ENCODE data around the gene FBXO36.

FBXO36 gene

GRCh38 chr2:229922449-229923386 lies at the start of gene FBXO36:
Gene FBXO36 (plus strand): TSS chr2:229922503. CDS start chr2:229922514, 11 bp downstream.
- TF ChIP-seq CTCF (IDR thresholded peaks at IDR 0.05; ENCODE audit: low read depth, low read length, missing control alignments) = no peak
- in situ Hi-C loops (cut with HindIII; ENCODE audit: low sequenced_read_pairs) = no loop called here
- DNase-seq (ENCODE audit: low read depth) = no peak
- H3K4me3 ChIP-seq (ENCODE audit: low read depth, low read length) = peak within 1 kb of the TSS; percentile 94

- TF ChIP-seq CTCF (IDR thresholded peaks at IDR 0.05; ENCODE audit: low read depth, low read length, missing control alignments) = no peak
- in situ Hi-C loops (cut with HindIII; ENCODE audit: low sequenced_read_pairs) = no loop called here
- DNase-seq (ENCODE audit: low read depth) = no peak
- no peak overlapping the region for H3K4me3 ChIP-seq (ENCODE audit: low read depth, low read length)
Measured at GRCh38 chr2:229873123-229873581, 49.2 kb upstream of the FBXO36 start.

GRCh38 chr2:229874647-229875046 lies 47.7 kb upstream of the FBXO36 start:
- in situ Hi-C loops (cut with HindIII; ENCODE audit: low sequenced_read_pairs) = no loop called here
- H3K4me3 ChIP-seq (ENCODE audit: low read depth, low read length) = no peak overlapping the region
- TF ChIP-seq CTCF (IDR thresholded peaks at IDR 0.05; ENCODE audit: low read depth, low read length, missing control alignments) = no peak
- no peak for DNase-seq (ENCODE audit: low read depth)

- DNase-seq (ENCODE audit: low read depth) = no peak
- in situ Hi-C loops (cut with HindIII; ENCODE audit: low sequenced_read_pairs) = no loop called here
- no peak overlapping the region for H3K4me3 ChIP-seq (ENCODE audit: low read depth, low read length)
- TF ChIP-seq CTCF (IDR thresholded peaks at IDR 0.05; ENCODE audit: low read depth, low read length, missing control alignments) = no peak
Measured at GRCh38 chr2:229875549-229875948, 46.8 kb upstream of the FBXO36 start.

GRCh38 chr2:229879191-229879950 lies 42.9 kb upstream of the FBXO36 start:
- no peak for DNase-seq (ENCODE audit: low read depth)
- in situ Hi-C loops (cut with HindIII; ENCODE audit: low sequenced_read_pairs) = no loop called here
- no peak for TF ChIP-seq CTCF (IDR thresholded peaks at IDR 0.05; ENCODE audit: low read depth, low read length, missing control alignments)
- no peak overlapping the region for H3K4me3 ChIP-seq (ENCODE audit: low read depth, low read length)

GRCh38 chr2:229880892-229881586 lies 41.3 kb upstream of the FBXO36 start:
- DNase-seq (ENCODE audit: low read depth) = no peak
- TF ChIP-seq CTCF (IDR thresholded peaks at IDR 0.05; ENCODE audit: low read depth, low read length, missing control alignments) = no peak
- no peak overlapping the region for H3K4me3 ChIP-seq (ENCODE audit: low read depth, low read length)
- in situ Hi-C loops (cut with HindIII; ENCODE audit: low sequenced_read_pairs) = no loop called here
